OCI-M1 (cell line): ENCODE measurements around the gene NBAS.
"Not testable (repeated sequence)": the region's sequence is repeated elsewhere in the genome, so short reads cannot be mapped to it uniquely, and the experiment has no call there.

Experiments used
- DNase-seq: peaks from one replicate; lab custom pipeline; 2025; lab: John Stamatoyannopoulos, UW

NBAS gene

GRCh38 chr2:15559379-15560139, 1.6 kb downstream of the NBAS start:
- DNase-seq = peak; percentile 66

DNA sequence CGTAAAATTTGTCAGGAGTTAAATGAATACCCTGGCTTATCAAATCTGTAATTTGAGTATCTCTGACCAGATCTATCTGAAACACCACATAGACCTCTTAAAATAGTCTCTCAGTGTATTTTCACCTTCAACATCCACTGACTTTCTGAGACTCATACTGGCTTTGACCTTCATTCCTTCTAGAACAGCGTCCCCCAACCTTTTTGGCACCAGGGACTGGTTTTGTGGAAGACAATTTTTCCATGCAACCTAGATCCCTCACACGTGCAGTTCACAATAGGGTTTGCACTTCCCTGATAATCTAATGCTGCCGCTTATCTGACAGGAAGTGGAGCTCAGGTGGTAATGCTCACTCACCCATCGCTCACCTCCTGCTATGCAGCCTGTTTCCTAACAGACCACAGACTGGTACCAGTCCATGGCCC, 3.2 kb downstream of the NBAS start:
- DNase-seq = peak; percentile 80

DNA sequence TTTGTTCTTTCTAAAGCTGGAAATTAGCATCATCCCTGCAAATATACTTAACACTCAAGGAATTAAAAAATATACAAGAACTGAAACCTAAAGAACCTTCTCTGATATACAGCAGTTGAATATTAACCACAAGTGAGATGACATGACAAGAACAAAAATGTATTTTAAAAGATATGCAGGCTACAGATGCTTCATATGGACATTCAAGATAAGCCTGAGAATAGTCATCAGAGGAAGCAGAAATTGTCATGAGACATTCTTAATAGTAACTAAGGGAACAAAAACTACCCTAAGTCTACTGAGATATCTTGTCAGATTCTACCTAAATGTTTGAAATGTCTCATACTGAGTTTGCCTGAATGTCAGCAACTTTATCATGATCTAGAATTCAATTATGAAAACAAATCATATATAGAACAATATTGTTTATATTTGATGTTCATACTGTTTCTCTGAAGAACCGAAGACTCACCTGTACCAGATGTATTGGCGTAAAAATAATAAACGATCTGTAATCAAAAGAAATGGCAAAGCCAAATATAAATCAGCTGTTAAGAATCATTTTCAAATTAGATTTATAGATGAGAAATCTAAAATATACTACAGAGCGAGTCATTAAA, 4.7 kb downstream of the NBAS start:
- DNase-seq = peak; percentile 95

- peak; percentile 83 for DNase-seq
These were observed 5.4 kb downstream of the NBAS start for GRCh38 chr2:15555760-15556193.

DNA sequence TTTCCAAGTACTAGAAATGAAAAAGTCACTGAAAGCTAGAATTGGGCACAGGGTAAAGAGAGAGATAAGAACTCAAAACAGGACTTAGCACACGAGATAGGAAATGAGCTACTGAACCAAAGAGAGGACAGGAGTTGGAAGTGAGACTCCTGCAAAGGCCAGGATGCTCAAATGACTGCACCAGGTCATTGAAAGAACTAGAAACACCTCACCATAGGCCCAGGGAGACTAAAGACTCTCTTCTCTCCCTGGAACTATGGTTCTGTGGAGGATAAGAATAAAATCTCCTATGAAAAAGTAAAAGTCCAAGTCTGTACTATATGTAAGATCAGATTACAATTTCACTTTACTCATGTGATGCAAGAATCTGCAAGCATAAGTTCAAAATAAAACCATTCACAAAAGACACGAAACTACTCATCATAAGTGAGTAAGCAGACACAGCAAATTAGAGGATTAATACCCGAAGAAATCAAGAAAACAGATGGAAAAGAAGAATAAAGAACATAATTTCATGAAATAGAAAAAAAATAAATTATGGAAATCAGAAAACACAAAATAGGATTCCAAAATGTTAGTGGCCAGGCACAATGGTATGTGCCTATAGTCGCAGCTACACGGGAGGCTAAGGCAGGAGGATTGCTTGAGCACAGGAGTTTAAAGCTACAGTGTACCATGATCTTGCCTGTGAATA, 6.5 kb downstream of the NBAS start:
- peak; percentile 90 for DNase-seq

- peak; percentile 38 for DNase-seq
These were observed 7.2 kb downstream of the NBAS start for GRCh38 chr2:15553951-15554350.

DNA sequence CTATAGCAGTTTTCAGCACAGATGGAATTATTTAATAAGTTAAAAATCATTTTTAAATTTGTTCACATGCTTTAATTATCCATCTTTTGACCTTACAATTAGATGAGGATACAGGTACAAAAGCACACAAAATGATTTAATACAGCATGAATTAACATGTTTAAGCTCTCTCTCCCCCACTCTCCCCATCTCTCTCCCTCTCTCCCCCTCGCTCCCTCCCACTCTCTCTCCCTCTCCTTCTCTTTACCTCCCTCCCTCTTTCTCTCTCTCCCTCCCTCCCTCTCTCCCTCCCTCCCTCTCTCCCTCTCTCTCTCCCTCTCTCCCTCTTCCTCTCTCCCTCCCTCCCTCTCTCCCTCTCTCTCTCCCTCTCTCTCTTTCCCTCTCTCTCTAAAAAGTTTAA, 7.6 kb downstream of the NBAS start:
- peak; percentile 34 for DNase-seq

- no peak for DNase-seq
These were observed 12.2 kb downstream of the NBAS start for GRCh38 chr2:15548974-15549373.

DNA sequence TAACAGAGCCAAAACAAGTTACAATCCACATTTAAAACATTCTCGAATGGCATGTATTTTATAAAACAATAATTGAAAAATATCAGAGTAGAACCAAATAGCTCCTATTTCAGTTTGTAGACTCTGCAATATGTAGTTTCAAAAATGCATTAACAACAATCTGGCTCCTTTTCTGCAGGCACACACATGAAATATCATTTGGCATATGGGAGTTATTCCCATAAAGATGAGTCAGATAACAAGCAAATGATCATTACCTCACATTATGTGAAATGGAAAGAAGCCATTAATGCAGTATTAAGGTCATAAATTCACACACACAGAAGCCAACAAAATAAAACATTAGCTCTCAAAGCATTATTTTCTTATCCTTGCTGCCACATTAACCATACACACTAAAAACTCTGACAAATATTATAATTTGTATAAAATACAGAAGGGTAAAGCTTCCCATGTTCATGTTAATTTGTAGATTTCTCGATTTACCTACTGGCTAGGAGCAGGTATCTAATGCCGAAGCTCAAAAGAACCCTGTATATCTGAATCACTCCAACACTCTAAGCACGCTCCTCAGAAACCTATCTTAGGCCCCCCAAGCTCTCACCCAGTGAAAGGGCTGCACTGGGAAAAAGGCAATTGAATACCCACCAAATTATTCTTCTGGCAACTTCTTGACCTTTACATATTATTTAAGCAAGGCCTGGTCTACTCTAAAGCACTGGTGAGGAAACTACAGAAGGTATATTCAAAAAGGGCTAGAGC, 13.8 kb downstream of the NBAS start:
- no peak for DNase-seq

DNA sequence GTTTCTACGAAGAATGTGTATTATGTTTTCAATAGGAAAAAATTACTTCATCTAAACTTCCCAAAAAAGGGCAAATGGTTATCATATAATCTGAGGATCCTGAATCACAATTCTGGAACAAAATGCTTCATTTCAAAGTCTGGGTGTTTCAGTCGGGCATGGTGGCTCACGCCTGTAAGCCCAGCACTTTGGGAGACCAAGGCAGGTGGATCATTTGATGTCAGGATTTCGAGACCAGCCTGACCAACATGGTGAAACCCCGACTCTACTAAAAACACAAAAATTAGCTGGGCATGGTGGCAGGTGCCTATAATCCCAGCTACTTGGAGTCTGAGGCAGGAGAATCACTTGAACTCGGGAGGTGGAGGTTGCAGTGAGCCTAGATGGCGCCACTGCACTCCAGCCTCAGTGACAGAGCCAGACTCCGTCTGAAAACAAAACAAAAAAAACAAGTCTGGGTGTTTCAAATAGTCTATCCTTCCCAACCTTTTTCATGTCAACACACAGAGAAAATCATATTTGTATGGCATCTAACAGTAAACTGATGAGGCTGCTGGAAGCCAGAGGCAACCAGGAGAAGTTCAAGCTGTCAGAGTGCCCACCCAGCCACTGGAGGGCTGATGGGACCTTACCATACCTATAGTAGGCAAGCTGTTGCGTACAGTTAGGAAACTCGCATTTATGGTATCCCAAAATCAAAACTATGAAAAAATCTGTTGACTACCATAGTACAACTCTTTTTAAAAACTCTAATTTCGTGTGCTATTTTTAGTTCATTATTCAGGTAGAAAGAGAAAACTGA, 14.6 kb downstream of the NBAS start:
- peak; percentile 12 for DNase-seq

GRCh38 chr2:15544227-15544626, 16.9 kb downstream of the NBAS start:
- no peak for DNase-seq

DNA sequence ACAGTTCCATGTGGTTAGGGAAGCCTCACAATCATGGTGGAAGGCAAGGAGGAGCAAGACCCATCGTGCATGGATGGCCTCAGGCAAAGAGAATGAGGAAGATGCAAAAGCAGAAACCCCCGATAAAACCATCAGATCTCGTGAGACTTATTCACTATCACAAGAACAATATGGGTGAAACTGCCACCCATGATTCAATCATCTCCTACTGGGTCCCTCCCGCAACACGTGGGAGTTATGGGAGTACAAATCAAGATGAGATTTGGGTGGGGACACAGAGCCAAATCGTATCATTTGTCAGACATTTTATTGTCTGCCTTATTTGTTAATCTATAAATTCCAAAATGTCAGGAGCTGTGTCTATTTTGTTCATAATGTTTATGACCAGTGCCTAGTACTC, 17.6 kb downstream of the NBAS start:
- DNase-seq = peak; percentile 30

- no peak for DNase-seq
These were observed 18.1 kb downstream of the NBAS start for GRCh38 chr2:15543053-15543452.

DNA sequence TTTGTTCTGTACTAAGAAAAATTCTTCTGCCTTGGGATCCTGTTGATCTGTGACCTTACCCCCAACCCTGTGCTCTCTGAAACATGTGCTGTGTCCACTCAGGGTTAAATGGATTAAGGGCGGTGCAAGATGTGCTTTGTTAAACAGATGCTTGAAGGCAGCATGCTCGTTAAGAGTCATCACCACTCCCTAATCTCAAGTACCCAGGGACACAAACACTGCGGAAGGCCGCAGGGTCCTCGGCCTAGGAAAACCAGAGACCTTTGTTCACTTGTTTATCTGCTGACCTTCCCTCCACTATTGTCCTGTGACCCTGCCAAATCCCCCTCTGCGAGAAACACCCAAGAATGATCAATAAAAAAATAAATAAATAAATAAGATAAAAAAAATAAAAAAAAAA, 18.9 kb downstream of the NBAS start:
- DNase-seq = not testable (repeated sequence)

GRCh38 chr2:15540523-15540922, 20.6 kb downstream of the NBAS start:
- not testable (repeated sequence) for DNase-seq

- no peak for DNase-seq
These were observed 21.1 kb downstream of the NBAS start for GRCh38 chr2:15539999-15540398.

GRCh38 chr2:15538792-15539191, 22.3 kb downstream of the NBAS start:
- no peak for DNase-seq

- DNase-seq = no peak
These were observed 27.2 kb downstream of the NBAS start for GRCh38 chr2:15533860-15534480.

- DNase-seq = no peak
These were observed 28.1 kb downstream of the NBAS start for GRCh38 chr2:15532996-15533395.

DNA sequence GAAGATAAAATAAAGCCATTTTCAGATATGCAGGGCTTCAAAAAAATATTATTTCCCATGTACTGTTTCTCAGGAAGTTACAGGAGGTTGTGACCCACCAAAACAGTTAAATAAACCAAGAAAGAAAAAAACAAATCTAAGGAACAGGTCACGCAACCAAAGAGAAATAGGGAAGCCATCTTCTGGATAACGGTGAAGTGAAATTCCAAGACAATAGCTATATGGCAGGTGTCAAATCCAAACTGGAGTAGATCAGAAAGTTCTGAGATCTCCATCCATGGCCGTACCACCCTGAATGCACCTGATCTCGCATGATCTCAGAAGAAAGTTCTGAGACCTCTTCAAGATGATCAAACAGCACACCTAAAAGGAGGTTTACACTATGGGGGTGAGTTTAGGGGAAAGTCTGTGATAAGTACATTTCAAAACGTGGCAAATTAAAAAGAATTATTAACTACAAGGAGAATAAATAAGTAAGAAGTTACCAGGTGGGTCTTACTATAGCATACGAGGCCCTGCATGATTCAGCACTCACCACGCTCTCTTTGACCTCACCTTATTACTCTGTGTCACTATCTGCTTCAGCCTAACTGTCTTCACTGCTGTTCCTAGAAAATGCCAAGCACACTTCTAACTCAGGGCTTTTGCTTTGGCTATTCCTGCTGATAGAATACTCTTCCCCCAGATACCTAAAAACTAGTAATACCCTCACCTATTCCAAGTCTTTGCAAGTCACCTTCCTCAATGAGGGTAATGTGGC, 29.9 kb downstream of the NBAS start:
- DNase-seq = no peak
